SH-SY5Y (cell line): ENCODE data around the gene CADM3.

Experiments
- GATA2 ChIP-seq: IDR thresholded peaks from 2 replicates; pipeline ENCODE4 v1.6.1; 2011; ENCODE audit warnings: mild to moderate bottlenecking, low read depth, low read length
- GATA3 ChIP-seq: IDR thresholded peaks from 2 replicates; pipeline ENCODE4 v1.6.1; 2011; ENCODE audit warnings: low read depth, mild to moderate bottlenecking, low read length, moderate library complexity

GRCh38 chr1:159207080-159207479 lies 35.7 kb downstream of the CADM3 start:
- TF ChIP-seq GATA2 (no peak), GATA3 (no peak)
